DMS53 treated with DMSO at 0.1 percent for 48 hours (cell line): ENCODE measurements around the gene EPS8.

Experiments used
- DNase-seq: peaks from one replicate; lab custom pipeline; 2025; ENCODE audit not compliant: unreplicated experiment; lab: John Stamatoyannopoulos, UW

EPS8 gene

DNA sequence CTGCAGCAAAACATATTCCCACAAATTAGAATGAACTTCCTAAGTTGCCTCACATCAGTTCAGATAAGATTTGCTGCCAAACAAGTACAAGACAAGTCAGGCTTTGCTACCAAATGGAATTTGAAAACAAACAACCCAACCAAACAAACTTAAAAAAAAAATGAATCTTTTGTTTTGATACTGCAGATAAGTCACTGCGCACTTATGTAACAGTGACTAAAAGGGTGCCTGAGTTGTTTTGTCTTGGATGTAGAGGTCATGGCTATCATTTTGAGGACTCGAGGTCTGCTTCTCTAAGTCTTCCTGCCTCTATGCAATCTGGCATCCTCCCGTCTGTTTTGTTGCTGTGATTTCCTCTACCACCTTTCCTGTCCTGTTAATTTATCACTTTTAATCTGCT lies 11.1 kb upstream of the EPS8 start:
- no peak for DNase-seq

DNA sequence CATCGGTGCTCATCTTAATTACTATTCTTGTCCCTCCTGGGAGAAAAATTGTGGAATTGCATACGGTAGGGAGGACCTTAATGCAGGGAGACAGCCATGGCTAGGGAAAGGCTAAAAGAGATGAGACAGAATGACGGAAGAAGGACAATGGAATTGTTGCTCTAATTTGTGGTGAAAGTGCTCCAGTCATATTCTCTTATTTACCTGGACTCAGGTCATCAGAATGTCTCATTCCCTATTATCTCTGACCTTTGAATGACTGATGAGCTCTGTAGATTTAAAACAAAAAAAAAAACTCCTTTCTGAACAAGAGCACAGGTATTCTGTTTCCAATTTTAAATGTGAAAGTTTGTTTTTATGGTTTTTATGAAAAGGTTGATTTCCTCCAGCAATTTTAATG lies 8.6 kb upstream of the EPS8 start:
- DNase-seq = peak; percentile 56

DNA sequence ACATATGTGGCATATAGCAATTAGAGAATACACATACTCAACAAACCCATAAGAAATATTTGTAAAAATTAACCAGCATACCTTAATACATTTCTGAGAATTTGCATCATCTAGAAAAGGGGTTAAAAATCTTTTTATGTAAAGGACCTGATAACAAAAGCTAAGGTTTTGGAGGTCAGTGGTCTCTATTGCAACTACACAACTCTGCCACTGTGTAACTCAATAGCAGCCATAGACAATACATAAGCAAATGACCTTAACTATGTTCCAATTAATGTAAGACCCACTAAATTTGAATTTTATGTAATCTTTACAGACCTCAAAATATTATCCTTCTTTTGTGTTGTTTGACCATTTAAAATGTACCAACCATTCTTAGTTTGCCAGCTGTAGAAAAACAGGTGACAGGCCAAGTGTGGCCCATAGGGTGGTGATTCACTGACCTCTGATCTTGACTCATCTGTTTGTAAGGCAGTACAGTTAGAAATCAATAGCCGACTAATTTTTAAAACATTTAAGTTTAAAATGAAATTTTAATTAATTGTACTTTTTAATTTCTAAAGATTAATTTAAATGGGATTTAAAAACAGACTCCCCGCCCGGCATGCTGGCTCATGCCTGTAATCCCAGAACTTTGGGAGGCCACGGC lies 7.4 kb upstream of the EPS8 start:
- no peak for DNase-seq

- DNase-seq = no peak
These were observed 5.6 kb upstream of the EPS8 start for GRCh38 chr12:15794836-15795235.

DNA sequence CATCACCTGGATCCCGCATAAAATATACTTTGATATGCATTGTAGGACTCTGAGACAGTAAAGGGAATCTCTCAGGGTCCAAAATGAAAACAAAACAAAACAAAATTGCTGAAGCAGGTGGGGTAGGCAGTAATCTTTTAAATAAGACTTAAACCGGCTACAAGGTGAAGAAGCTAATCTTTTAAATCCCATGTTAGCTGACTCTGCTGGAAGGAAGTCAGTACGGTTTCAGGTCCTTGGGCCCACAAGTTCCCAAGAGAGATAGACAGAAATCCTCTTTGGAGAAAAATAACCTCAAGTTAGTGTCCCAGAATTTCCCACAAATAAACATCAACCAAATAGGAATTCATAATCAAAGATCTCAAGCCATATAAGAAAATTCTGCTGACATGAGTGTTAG lies 5.0 kb upstream of the EPS8 start:
- DNase-seq = no peak

- peak; percentile 88 for DNase-seq
These were observed 662 bp downstream of the EPS8 start for GRCh38 chr12:15788233-15789219.

- no peak for DNase-seq
These were observed 1.4 kb downstream of the EPS8 start for GRCh38 chr12:15787778-15788177.

DNA sequence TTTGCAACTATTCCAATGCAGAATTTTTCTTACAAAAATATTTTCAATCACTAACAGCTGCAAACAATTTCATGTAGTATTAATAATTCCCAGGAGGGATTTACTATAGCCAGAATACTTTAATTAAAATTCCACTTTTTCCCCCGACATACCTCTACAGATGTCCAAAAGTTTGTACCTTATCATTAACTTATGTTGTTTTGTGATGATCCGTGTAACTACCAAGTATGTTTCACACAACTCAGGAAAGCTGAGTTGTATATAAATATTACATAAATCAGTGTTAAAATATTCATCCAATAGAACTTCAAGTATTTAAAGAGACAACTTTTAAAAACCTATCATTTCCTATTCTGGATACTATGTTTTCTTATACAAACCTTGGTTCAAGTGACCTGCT lies 2.4 kb downstream of the EPS8 start:
- no peak for DNase-seq

DNA sequence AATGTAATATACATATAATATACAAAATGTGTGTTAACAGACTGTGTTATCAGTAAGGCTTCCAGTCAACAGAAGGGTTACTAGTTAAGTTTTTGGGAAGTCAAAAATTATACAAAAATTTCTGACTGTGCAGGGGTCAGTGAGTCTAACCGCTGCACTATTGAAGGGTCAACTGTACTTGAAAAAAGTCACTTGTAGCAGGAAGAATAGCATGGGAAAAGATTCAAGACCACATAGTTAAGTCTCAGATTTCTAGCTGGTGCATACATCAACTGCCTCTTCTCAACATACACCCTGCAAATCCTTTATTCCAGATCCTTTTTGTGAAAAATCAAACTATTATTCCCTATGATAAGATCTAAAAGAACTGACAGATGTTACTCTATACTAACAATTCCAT lies 5.9 kb downstream of the EPS8 start:
- no peak for DNase-seq

DNA sequence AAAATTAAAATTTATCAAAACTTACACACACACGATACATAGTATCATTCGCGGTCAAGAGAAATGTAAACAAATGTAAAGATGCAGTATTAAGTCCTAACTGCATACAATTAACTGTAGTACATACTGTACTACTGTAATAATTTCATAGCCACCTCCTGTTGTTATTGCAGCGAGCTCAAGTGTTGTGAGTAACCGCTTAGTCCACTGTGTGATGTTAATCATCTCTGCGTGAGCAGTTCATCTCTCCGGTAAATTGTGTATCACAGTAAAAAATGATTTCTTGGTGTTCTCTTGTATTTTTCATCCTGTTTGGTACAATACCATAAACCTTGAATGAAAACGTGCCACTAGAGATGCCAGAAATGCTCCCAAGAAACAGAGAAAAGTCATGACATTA lies 6.5 kb downstream of the EPS8 start:
- DNase-seq = no peak

DNA sequence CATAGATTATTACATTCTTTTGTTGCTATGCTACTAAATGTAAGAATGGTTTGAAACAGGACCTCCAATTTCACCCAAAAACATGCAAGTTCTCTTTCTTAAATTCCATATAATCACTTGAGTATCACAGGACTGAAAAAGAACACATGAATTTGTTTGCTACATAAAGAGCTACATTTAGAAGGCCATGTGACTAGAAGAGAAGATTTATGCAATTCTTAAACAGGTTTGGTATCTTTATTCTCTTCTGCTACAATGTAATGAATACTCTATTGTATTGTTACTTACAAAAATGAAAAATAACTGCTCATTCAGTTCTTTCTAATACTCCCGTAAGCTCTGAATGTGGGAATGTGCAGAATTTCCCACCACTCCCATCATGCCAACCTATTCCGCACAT lies 9.3 kb downstream of the EPS8 start:
- no peak for DNase-seq

DNA sequence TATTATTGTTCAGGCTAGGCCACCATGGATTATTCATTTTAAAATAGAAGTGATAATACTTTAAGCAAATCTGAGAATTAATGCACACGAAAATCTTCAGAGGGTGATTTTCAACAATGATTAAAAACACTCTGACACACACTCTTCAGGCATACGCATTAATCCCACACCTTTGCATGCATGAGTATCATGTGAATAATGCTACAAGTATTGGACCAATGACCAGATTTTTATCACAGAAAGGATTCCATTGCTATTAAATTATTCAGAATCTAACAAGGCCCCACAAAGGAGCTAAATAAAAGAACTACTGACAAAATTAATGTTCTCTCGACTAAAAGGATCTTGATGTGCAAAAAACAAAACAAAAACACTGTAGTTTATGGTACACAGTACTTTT lies 11.1 kb downstream of the EPS8 start:
- DNase-seq = no peak

GRCh38 chr12:15777355-15778012 lies 11.7 kb downstream of the EPS8 start:
- no peak for DNase-seq

DNA sequence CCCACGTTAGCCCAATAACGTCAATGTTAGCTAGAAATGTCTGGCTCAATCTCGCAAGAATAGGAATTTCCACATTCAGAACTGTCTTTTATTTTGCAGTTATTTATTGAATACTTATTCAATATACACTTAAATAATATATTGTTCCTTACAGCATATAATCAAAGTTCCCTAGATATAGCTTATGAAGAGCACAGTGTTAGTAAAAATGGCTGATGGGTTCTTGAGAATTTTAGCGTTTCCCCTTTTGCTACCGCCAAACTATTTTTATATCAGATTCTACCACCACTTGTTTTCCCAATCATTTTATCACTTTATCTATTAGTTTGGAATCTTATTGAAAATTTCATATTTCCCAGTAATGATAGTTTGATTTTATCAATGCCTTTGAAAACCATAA lies 12.7 kb downstream of the EPS8 start:
- DNase-seq = no peak

DNA sequence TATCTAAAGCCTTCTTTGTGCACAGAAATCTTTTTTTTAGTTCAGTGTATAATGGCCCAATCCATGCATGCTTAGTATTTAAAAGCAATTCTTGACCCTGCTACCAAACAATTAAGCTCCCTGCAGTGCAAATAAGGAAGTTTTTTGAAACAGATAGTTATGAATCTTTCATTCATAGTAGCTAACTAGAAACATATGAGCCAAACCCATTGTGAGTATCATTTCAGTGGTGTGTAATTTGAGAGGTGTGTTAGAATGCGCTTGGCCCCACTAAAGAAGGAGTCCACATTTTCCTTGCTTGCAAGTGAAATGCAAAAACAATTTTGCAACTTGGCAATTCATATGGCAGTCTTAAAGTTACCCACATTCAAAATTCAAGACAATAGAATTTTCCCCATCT lies 14.4 kb downstream of the EPS8 start:
- no peak for DNase-seq

DNA sequence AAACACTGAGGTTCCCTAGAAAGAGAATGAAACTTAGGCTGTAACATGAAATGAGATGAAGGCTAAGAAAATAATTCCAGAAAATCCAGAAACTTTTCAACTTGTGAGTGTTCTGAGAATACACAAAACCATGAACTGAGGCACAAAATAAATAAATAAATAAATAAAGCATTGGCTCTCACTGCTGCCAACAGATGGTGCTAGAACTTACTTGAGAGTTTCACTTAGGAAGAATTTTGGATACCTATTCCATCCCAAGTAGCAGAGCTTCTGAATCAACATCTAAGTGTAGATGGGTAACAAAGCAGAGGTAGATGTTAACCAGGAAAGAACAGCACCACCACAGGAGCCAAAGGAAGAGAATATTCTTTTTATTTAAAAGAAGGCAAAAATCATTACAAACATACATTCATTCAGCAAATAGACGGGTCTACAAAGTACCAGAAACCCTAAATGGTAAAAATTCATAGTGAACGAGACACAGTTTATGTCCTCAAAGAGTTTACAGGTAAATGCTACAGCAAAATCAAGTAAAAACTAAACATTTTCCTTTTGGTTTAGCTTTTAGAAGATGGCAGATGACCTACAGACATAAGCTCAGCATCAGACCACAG lies 16.7 kb downstream of the EPS8 start:
- peak; percentile 35 for DNase-seq

GRCh38 chr12:15770581-15770980 lies 18.6 kb downstream of the EPS8 start:
- no peak for DNase-seq

DNA sequence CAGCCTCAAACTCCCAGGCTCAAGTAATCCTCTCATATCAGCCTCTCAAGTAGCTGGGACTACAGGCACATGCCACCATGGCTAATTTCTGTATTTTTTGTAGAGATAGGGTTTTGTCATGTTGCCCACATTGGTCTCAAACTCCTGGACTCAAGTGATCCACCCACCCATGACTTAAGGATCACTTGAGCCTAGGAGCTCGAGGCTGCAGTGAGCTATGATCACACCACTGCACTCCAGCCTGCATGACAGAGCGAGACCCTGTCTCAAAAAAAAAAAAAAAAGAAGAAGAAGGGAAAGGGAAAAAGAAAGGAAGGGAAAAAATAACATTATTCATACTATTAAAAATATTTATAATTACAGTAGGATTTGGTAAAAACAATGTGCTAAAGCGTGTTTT lies 19.2 kb downstream of the EPS8 start:
- no peak for DNase-seq

- DNase-seq = no peak
These were observed 19.6 kb downstream of the EPS8 start for GRCh38 chr12:15769586-15769985.

- no peak for DNase-seq
These were observed 21.9 kb downstream of the EPS8 start for GRCh38 chr12:15767301-15767700.

- no peak for DNase-seq
These were observed 25.9 kb downstream of the EPS8 start for GRCh38 chr12:15763328-15763727.
